ENCODE measurements around the gene PPP1R26. TPM values are rescaled to one million over a fixed set of nuclear protein-coding genes. Genes with fewer than 3 reads are reported as not detected.

The PPP1R26 gene
- total and polyA plus RNA-seq, 7 donors, result 2.0 to 9.5 (median 3.8) TPM

GRCh38 chr9:135490166-135490870 lies 10.7 kb downstream of the PPP1R26 start:
- Histone ChIP-seq H3K9me3 (no peaks in the 10 kb centered on the region), H3K4me3 (no peak overlapping the region), H3K27ac (no peak overlapping the region), H3K4me1 (no peaks in the 10 kb centered on the region), H3K36me3 (ENCODE audit: insufficient read depth in 1 of 2, low read depth in 1 of 2) (peaks cover 0 to 7% of the 10 kb centered on the region in 2 donors), H3K27me3 (ENCODE audit: insufficient read depth in 3 of 3, low read length in 2 of 3) (no peaks in the 10 kb centered on the region)
- ATAC-seq, result no peak
- intact Hi-C loops (cut with DNase I), result no loop called here
- whole genome bisulfite sequencing, 3 donors, result 85 to 92% (median 86%) methylated on average over 16 of the region's 16 CpGs
- no peak for TF ChIP-seq CTCF (IDR thresholded peaks at IDR 0.05)
- DNase-seq, result no peak

GRCh38 chr9:135490980-135491464 lies 11.4 kb downstream of the PPP1R26 start:
- H3K27me3 ChIP-seq (ENCODE audit: insufficient read depth in 3 of 3, low read length in 2 of 3), result no peaks in the 10 kb centered on the region
- H3K4me1 ChIP-seq, result no peaks in the 10 kb centered on the region
- no peak for DNase-seq
- intact Hi-C loops (cut with DNase I), result no loop called here
- no peak for TF ChIP-seq CTCF (IDR thresholded peaks at IDR 0.05)
- no peak overlapping the region for H3K27ac ChIP-seq
- H3K9me3 ChIP-seq, result no peaks in the 10 kb centered on the region
- peaks cover 0 to 7% of the 10 kb centered on the region in 2 donors for H3K36me3 ChIP-seq (ENCODE audit: insufficient read depth in 1 of 2, low read depth in 1 of 2)
- ATAC-seq, result no peak
- H3K4me3 ChIP-seq, result no peak overlapping the region
- WGBS, 3 donors, result 78 to 81% (median 79%) methylated on average over 18 of the region's 18 CpGs

GRCh38 chr9:135491764-135492163 lies 12.2 kb downstream of the PPP1R26 start:
- no peak for ATAC-seq
- no peaks in the 10 kb centered on the region for H3K27me3 ChIP-seq (ENCODE audit: insufficient read depth in 3 of 3, low read length in 2 of 3)
- intact Hi-C loops (cut with DNase I), result no loop called here
- no peak for DNase-seq
- no peaks in the 10 kb centered on the region for H3K4me1 ChIP-seq
- no peak overlapping the region for H3K4me3 ChIP-seq
- 77 to 81% (median 80%) methylated on average over 4 of the region's 4 CpGs for WGBS, 3 donors
- H3K36me3 ChIP-seq (ENCODE audit: insufficient read depth in 1 of 2, low read depth in 1 of 2), result peaks cover 0 to 7% of the 10 kb centered on the region in 2 donors
- no peaks in the 10 kb centered on the region for H3K9me3 ChIP-seq
- no peak for TF ChIP-seq CTCF (IDR thresholded peaks at IDR 0.05)
- no peak overlapping the region for H3K27ac ChIP-seq

GRCh38 chr9:135492886-135493669 lies 13.5 kb downstream of the PPP1R26 start:
- Histone ChIP-seq H3K36me3 (ENCODE audit: insufficient read depth in 1 of 2, low read depth in 1 of 2) (peaks cover 0 to 7% of the 10 kb centered on the region in 2 donors), H3K4me1 (no peaks in the 10 kb centered on the region), H3K9me3 (no peaks in the 10 kb centered on the region), H3K4me3 (no peak overlapping the region), H3K27ac (no peak overlapping the region), H3K27me3 (ENCODE audit: insufficient read depth in 3 of 3, low read length in 2 of 3) (no peaks in the 10 kb centered on the region)
- intact Hi-C loops (cut with DNase I), result no loop called here
- no peak for DNase-seq
- no peak for TF ChIP-seq CTCF (IDR thresholded peaks at IDR 0.05)
- ATAC-seq, result no peak
- 67 to 73% (median 73%) methylated on average over 27 of the region's 27 CpGs for WGBS, 3 donors
